Activated B cell treated with CpG ODN at 0.5 μM for 24 hours (primary cell): ENCODE measurements around the gene SVOP. TPM values are rescaled to one million over a fixed set of nuclear protein-coding genes. Genes with fewer than 3 reads are reported as not detected.
"Not testable (repeated sequence)": the region's sequence is repeated elsewhere in the genome, so short reads cannot be mapped to it uniquely, and the experiment has no call there.

Experiments
- ATAC-seq: fragments of 200-7000 bp; cut with Tn5 transposase; one replicate; pipeline ENCODE4 v1.10.0; 2021; ENCODE audit warnings: low read depth, mild to moderate bottlenecking, moderate library complexity
- CTCF ChIA-PET: fragments of 350-600 bp; sonication (Branson Sonifier 250); formaldehyde crosslinking; loops from one replicate; lab custom pipeline; 2021; ENCODE audit warnings: antibody characterized with exemption; lab: Charles Lee
- POLR2A ChIA-PET: fragments of 350-600 bp; sonication (Branson Sonifier 250); formaldehyde crosslinking; loops from one replicate; lab custom pipeline; 2021; ENCODE audit warnings: antibody characterized with exemption; lab: Charles Lee
- DNase-seq: peaks from one replicate; pipeline ENCODE4 v3.0.0; 2022
- H3K27ac Mint-ChIP-seq: one replicate; pipeline ENCODE4 v1.8.0; 2020; ENCODE audit warnings: mixed read lengths
- H3K27me3 Mint-ChIP-seq: one replicate; pipeline ENCODE4 v1.8.0; 2021; ENCODE audit warnings: mixed read lengths
- H3K36me3 Mint-ChIP-seq: one replicate; pipeline ENCODE4 v1.8.0; 2021; ENCODE audit warnings: low read depth, mixed read lengths
- H3K4me1 Mint-ChIP-seq: one replicate; pipeline ENCODE4 v1.8.0; 2021; ENCODE audit warnings: mixed read lengths
- H3K4me3 Mint-ChIP-seq: one replicate; pipeline ENCODE4 v1.8.0; 2020; ENCODE audit warnings: mild to moderate bottlenecking, mixed read lengths
- H3K9me3 Mint-ChIP-seq: one replicate; pipeline ENCODE4 v1.8.0; 2020; ENCODE audit warnings: mixed read lengths
- CTCF ChIP-seq: fragments of 200-600 bp; IDR thresholded peaks from one replicate; pipeline ENCODE4 v1.8.0; 2022; ENCODE audit warnings: antibody characterized with exemption, mild to moderate bottlenecking
- intact Hi-C: fragments of 100-400 bp; cut with micrococcal nuclease; formaldehyde crosslinking; loops from one replicate; pipeline ENCODE4 v1.15.1; 2024
- total RNA-seq: library from RNA; stranded (reverse); gene quantifications from 2 replicates; pipeline ENCODE4 v1.2.3, GENCODE V29; 2022

Gene SVOP
- total RNA-seq, 1 donor from 2014 or later: not detected

DNA sequence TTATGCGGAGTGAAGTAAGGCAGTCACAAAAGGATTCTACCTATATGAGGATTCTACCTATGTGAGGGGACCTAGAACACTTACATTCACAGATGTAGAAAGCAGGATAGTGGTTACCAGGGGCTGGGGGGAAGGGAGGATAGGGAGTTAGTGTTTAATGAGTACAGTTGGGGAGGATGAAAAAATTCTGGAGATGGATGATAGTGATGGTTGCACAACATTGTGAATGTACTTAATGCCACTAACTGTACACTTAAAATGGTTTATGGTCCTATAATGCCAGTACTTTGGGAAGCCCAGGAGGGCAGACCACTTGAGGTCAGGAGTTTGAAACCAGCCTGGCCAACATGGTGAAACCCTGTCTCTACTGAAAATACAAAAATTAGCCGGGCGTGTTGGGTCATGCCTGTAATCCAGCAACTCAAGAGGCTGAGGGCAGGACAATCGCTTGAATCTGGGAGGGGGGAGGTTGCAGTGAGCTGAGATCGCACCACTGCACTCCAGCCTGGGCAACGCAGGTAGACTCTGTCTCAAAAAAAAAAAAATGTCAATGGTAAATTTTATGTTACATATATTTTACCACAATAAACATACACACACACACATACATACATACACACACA is 25.4 kb downstream of the SVOP start:
- H3K9me3 Mint-ChIP-seq: no peaks in the 10 kb centered on the region
- no peaks in the 10 kb centered on the region for H3K36me3 Mint-ChIP-seq
- ATAC-seq (no peak), DNase-seq (no peak)
- no peak for TF ChIP-seq CTCF
- CTCF ChIA-PET: no interaction called here
- POLR2A ChIA-PET: no interaction called here
- H3K27ac Mint-ChIP-seq: no peak overlapping the region
- intact Hi-C loops: no loop called here
- no peak overlapping the region for H3K4me3 Mint-ChIP-seq
- peaks cover 12% of the 10 kb centered on the region for H3K27me3 Mint-ChIP-seq
- no peaks in the 10 kb centered on the region for H3K4me1 Mint-ChIP-seq

DNA sequence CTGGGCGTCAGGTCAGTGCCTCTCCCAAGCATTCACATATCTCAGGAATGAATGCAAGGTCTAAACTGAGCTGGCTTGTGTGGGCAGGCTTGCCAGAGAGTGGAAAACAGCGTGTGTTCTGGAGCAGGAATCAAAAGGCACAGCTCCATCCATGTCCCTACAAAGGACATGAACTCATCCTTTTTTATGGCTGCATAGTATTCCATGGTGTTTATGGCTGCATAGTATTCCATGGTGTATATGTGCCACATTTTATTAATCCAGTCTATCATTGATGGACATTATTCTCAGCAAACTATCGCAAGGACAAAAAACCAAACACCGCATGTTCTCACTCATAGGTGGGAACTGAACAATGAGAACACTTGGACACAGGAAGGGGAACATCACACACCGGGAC is 30.8 kb downstream of the SVOP start:
- intact Hi-C loops, H3K36me3 Mint-ChIP-seq, H3K9me3 Mint-ChIP-seq, H3K4me1 Mint-ChIP-seq, CTCF ChIA-PET, POLR2A ChIA-PET, H3K4me3 Mint-ChIP-seq, DNase-seq, H3K27ac Mint-ChIP-seq, ATAC-seq: not testable (repeated sequence)
- peaks cover 14% of the 10 kb centered on the region for H3K27me3 Mint-ChIP-seq

DNA sequence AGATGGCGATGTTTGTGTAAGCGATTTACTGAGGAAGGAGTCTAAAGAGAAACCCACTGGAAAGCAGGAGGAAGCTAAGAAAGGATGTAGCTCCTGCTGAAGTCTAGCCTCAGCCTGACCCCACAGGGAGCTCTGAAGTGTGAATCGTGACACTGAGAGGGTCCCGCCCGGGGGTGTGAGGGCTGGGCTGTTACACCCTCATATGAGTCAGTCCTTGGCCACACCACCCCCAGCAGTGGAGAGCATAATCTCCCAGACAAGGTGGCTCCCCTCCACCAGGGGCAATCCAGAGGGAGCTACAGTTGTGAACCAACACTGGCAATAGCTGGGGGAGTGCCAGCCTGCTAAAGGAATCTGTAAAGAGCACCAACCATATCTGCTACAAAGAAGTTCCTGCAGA is 31.5 kb downstream of the SVOP start:
- Mint-ChIP-seq H3K4me3 (no peak overlapping the region), H3K4me1 (no peaks in the 10 kb centered on the region), H3K27me3 (peaks cover 12% of the 10 kb centered on the region), H3K36me3 (no peaks in the 10 kb centered on the region), H3K27ac (no peak overlapping the region), H3K9me3 (peaks cover 2% of the 10 kb centered on the region)
- DNase-seq (no peak), ATAC-seq (no peak)
- POLR2A ChIA-PET: no interaction called here
- intact Hi-C loops: no loop called here
- CTCF ChIA-PET: no interaction called here
- no peak for TF ChIP-seq CTCF

DNA sequence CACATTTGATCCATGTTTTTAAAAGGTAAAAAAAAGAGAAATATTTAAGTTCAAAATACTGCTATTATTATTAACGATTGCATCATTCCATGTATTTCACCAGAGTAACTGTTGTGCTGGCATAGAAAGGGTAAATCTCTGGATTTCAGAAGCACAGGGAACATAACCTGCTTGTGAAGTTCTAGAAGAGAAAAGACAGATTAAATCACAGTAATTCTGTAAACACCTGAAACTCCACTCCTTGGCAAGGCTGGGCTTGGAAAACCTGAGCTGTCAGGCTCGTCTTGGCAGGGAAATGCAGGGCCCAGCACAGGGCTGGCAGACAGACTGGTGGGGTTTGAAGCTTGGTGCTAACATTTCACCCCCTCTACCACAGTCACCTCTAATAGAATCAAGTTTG is 35.1 kb downstream of the SVOP start:
- H3K4me3 Mint-ChIP-seq: no peak overlapping the region
- no peak overlapping the region for H3K27ac Mint-ChIP-seq
- ATAC-seq: no peak
- POLR2A ChIA-PET: no interaction called here
- peaks cover 7% of the 10 kb centered on the region for H3K27me3 Mint-ChIP-seq
- DNase-seq: no peak
- no peaks in the 10 kb centered on the region for H3K4me1 Mint-ChIP-seq
- H3K36me3 Mint-ChIP-seq: no peaks in the 10 kb centered on the region
- peaks cover 2% of the 10 kb centered on the region for H3K9me3 Mint-ChIP-seq
- intact Hi-C loops: no loop called here
- no peak for TF ChIP-seq CTCF
- CTCF ChIA-PET: no interaction called here

DNA sequence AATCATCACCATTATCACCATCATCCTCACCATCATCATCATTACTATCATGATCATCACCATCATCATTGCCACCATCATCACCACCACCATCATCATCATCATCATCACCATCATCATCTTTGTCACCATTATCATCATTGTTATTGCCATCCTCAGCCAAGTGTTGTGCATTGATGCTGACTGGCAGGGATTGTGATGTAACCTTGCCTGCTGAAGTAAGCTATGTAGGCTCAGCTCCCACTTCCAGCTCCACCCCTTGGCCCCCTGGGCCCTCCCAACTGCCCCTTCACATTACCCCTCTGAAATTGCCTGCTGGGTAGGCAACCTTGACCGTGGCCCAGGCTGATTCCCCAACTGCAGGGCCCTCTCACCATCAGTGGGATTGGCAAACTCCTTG is 37.6 kb downstream of the SVOP start:
- POLR2A ChIA-PET: no interaction called here
- CTCF ChIA-PET: no interaction called here
- ATAC-seq: no peak
- Mint-ChIP-seq H3K4me3 (no peak overlapping the region), H3K9me3 (no peaks in the 10 kb centered on the region), H3K4me1 (no peaks in the 10 kb centered on the region), H3K27ac (no peak overlapping the region), H3K36me3 (no peaks in the 10 kb centered on the region), H3K27me3 (peaks cover 1% of the 10 kb centered on the region)
- intact Hi-C loops: no loop called here
- DNase-seq: no peak
- TF ChIP-seq CTCF: no peak

GRCh38 chr12:108982621-108983219 is 38.1 kb downstream of the SVOP start:
- H3K27me3 Mint-ChIP-seq: peaks cover 3% of the 10 kb centered on the region
- no peak for DNase-seq
- H3K4me1 Mint-ChIP-seq: no peaks in the 10 kb centered on the region
- no peak overlapping the region for H3K4me3 Mint-ChIP-seq
- H3K36me3 Mint-ChIP-seq: no peaks in the 10 kb centered on the region
- H3K9me3 Mint-ChIP-seq: no peaks in the 10 kb centered on the region
- no peak overlapping the region for H3K27ac Mint-ChIP-seq
- intact Hi-C loops: no loop called here
- ATAC-seq: no peak
- ChIA-PET CTCF (no interaction called here), POLR2A (no interaction called here)
- no peak for TF ChIP-seq CTCF
